ENCODE measurements around the gene RIN3.

DNA sequence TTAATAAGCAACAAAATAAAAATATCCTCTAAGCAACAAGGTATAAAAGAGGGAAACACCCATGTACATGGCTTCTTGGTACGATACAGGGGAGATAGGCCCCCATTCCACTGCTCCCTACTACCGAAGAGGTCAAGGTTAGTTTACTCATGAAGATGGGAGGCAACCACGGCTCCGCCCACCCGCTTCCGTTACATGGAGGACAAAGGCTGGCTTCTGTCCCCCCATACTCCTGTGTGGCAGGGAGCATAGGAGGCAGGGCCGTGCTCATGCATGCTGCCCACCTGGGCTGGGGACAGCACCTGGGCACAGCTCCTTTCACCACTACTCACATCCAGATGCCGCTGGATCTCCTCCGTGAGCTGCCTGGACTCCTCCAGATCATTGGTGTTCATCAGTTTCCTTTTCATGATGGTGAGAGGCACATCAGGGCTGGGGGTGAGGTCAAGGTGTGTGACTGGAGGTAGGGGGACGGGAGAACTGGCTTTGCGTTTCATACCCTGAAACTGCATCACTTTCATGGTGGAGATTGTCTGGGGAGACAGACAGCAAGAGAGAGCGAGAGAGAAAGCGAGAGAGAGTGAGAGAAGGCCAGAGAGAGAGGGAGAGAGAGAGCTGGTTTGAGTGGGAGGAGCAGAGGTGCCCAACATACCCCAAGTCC, 195.9 kb downstream of the RIN3 start:
- TF ChIP-seq, protein P1, sequence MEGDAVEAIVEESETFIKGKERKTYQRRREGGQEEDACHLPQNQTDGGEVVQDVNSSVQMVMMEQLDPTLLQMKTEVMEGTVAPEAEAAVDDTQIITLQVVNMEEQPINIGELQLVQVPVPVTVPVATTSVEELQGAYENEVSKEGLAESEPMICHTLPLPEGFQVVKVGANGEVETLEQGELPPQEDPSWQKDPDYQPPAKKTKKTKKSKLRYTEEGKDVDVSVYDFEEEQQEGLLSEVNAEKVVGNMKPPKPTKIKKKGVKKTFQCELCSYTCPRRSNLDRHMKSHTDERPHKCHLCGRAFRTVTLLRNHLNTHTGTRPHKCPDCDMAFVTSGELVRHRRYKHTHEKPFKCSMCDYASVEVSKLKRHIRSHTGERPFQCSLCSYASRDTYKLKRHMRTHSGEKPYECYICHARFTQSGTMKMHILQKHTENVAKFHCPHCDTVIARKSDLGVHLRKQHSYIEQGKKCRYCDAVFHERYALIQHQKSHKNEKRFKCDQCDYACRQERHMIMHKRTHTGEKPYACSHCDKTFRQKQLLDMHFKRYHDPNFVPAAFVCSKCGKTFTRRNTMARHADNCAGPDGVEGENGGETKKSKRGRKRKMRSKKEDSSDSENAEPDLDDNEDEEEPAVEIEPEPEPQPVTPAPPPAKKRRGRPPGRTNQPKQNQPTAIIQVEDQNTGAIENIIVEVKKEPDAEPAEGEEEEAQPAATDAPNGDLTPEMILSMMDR (IDR thresholded peaks at IDR 0.05; ENCODE audit: low read depth, low read length), result no peak
- TF ChIP-seq POLR2A (IDR thresholded peaks at IDR 0.05; ENCODE audit: extremely low read depth, insufficient read length), result no peak

All from NB4 (cell line).